GM12891 (cell line): Measurements from ENCODE around the gene KDM5A.
"Not testable (repeated sequence)": the region's sequence is repeated elsewhere in the genome, so short reads cannot be mapped to it uniquely, and the experiment has no call there.

Experiments
- DNase-seq: peaks from one replicate; pipeline ENCODE4 v3.0.0; 2011; ENCODE audit warnings: low spot score; ENCODE audit not compliant: insufficient read length
- FAIRE-seq: peaks from 2 replicates; lab custom pipeline; 2011; peaks lifted over from hg19 to GRCh38; lab: Jason Lieb, UNC
- PAX5 ChIP-seq: IDR thresholded peaks from 2 replicates; pipeline ENCODE4 v1.6.1; 2011; ENCODE audit warnings: low read length, moderate library complexity, mild to moderate bottlenecking; ENCODE audit not compliant: insufficient read depth, severe bottlenecking
- POLR2A ChIP-seq: IDR thresholded peaks from 2 replicates; pipeline ENCODE4 v1.6.1; 2011; ENCODE audit warnings: low read depth, low read length, control low read depth
- POLR2AphosphoS5 ChIP-seq: IDR thresholded peaks from 2 replicates; pipeline ENCODE4 v1.6.1; 2011; ENCODE audit warnings: low read depth, low read length, control low read depth
- POU2F2 ChIP-seq: IDR thresholded peaks from 2 replicates; pipeline ENCODE4 v1.6.1; 2011; ENCODE audit warnings: low read depth, mild to moderate bottlenecking, control low read depth, low read length, moderate library complexity
- SPI1 ChIP-seq: IDR thresholded peaks from 2 replicates; pipeline ENCODE4 v1.6.1; 2011; ENCODE audit warnings: low read depth, low read length, control low read depth
- TAF1 ChIP-seq: IDR thresholded peaks from 2 replicates; pipeline ENCODE4 v1.6.1; 2011; ENCODE audit warnings: low read depth, low read length, control low read depth

Gene KDM5A

DNA sequence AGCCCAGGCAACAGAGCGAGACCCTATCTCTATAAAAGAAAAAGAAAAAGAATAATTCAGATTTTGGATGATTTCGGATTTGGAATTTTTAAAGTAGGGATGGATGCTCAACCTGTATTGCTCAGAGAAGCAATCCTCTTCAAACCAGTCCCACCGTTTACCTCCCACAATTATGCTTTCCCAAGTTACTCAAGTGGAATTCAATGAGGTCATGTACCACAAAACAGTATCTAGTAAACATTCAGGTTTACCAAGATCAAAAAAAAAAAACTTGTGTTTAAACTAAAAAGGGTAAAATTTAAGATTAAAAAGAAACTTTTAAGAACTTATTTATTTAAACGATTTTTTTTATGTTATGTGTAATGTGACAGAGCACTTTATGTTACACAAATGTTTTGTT, 2.5 kb downstream of the KDM5A start:
- DNase-seq, result no peak
- no peak for TF ChIP-seq POLR2AphosphoS5
- no peak for TF ChIP-seq POLR2A
- TF ChIP-seq TAF1, result no peak
- no peak for TF ChIP-seq POU2F2
- TF ChIP-seq PAX5, result no peak
- no peak for TF ChIP-seq SPI1
- FAIRE-seq, result no peak

DNA sequence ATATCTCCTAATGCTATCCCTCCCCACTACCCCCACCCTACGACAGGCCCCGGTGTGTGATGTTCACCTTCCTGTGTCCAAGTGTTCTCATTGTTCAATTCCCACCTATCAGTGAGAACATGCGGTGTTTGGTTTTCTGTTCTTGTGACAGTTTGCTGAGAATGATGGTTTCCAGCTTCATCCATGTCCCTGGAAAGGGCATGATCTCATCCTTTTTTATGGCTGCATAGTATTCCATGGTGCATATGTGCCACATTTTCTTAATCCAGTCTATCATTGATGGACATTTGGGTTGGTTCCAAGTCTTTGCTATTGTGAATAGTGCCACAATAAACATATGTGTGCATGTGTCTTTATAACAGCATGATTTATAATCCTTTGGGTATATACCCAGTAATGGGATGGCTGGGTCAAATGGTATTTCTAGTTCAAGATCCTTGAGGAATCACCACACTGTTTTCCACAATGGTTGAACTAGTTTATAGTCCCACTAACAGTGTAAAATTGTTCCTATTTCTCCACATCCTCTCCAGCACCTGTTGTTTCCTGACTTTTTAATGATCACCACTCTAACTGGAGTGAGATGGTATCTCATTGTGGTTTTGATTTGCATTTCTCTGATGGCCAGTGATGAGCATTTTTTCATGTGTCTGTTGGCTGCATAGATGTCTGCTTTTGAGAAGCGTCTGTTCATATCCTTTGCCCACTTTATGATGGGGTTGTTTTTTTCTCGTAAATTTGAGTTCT, 18.2 kb downstream of the KDM5A start:
- FAIRE-seq, result not testable (repeated sequence)

DNA sequence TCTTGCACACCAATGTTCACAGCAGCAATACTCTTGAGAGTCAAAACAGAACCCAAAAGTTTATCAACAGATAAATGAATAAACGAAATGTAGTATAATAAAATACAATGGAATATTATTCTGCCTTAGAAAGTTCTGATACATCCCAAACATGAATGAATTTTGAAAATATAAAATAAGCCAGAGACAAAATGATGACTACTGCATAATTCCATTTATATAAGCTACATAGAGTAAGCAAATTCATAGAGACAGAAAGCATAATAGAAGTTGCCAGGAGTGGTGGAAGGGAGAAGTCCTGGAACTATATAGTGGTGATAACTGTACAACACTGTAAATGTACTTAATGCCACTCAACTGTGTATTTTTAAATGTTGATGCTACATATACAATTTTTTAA, 21.1 kb downstream of the KDM5A start:
- no peak for TF ChIP-seq POLR2A
- TF ChIP-seq POU2F2, result no peak
- no peak for TF ChIP-seq TAF1
- TF ChIP-seq SPI1, result no peak
- TF ChIP-seq POLR2AphosphoS5, result no peak
- TF ChIP-seq PAX5, result no peak
- DNase-seq (no peak), FAIRE-seq (no peak)

More for the DNA sequence above, 18.2 kb downstream of the KDM5A start:
- not testable (repeated sequence) for DNase-seq

DNA sequence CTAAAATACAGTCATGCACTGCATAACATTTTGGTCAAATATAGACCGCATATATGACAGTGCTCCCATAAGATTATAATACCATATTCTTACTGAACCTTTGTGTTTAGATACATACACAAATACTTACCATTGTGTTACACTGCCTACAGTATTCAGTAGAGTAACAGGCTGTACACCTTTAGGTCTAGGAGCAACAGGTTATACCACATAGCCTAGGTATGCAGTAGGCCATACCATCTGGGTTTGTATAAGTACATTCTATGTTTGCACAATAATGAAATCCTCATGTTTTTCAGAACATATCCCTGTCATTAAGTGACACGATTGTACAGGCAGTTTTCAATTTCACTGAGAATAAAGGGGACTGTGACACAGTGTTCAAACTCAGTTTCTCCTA, 22.3 kb downstream of the KDM5A start:
- DNase-seq (no peak), FAIRE-seq (peak; percentile 45)
- no peak for TF ChIP-seq POLR2AphosphoS5
- TF ChIP-seq POU2F2, result no peak
- TF ChIP-seq SPI1, result no peak
- TF ChIP-seq PAX5, result no peak
- no peak for TF ChIP-seq POLR2A
- no peak for TF ChIP-seq TAF1

DNA sequence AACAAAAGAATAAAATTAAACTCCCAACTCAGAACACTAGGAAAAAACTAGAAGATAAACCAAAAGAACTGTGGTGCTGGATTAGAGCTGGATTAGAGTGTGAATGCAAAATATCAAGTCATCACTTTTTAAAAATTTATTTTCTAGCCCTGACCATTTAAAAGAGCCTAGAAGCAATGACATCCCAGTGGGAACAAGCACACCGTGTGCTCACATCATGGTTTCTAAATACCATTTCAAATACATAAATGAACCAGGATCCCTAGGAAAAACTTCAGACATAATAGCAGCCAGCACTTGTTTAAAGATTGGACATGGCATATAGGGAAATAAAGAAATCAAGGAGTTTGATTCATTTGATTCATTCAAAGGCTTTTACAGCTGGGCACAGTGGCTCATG, 30.0 kb downstream of the KDM5A start:
- no peak for DNase-seq
- TF ChIP-seq POU2F2 (no peak), SPI1 (no peak), TAF1 (no peak), POLR2AphosphoS5 (no peak), PAX5 (no peak), POLR2A (no peak)
- no peak for FAIRE-seq

- no peak for DNase-seq
- FAIRE-seq, result no peak
- TF ChIP-seq POLR2A, result no peak
- TF ChIP-seq PAX5, result no peak
- no peak for TF ChIP-seq SPI1
- TF ChIP-seq POLR2AphosphoS5, result no peak
- TF ChIP-seq POU2F2, result no peak
- no peak for TF ChIP-seq TAF1
These were observed 32.7 kb downstream of the KDM5A start for GRCh38 chr12:356276-356988.

DNA sequence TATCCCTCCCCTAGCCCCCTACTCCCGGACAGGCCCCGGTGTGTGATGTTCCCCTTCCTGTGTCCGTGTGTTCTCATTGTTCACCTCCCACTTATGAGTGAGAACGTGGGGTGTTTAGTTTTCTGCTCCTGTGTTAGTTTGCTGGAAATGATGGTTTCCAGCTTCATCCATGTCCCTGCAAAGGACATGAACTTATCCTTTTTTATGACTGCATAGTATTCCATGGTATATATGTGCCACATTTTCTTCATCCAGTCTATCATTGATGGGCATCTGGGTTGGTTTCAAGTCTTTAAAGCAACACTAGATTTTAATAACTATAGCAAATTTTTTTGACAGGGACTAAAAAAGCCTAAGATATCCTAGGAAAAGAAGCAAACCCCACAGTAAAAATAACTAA, 37.9 kb downstream of the KDM5A start:
- FAIRE-seq, DNase-seq: not testable (repeated sequence)

DNA sequence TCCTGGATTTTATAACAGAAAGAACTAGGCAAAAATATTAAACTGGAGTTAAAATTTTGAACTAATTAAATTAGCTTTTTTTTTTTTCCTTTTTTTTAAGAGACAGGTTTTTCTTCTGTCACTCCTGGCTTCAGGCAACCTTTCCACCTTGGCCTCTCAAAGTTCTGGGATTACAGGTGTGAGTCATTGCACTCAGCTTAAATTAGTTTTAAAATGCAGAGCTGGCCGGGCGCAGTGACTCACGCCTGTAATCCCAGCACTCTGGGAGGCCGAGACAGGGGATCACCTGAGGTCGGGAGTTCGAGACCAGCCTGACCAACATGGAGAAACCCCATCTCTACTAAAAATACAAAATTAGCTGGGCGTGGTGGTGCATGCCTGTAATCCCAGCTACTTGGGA, 39.5 kb downstream of the KDM5A start:
- FAIRE-seq, DNase-seq: not testable (repeated sequence)

GRCh38 chr12:343036-343435, 46.1 kb downstream of the KDM5A start:
- not testable (repeated sequence) for FAIRE-seq

GRCh38 chr12:337039-337438, 52.1 kb downstream of the KDM5A start:
- no peak for TF ChIP-seq TAF1
- TF ChIP-seq POLR2A, result no peak
- TF ChIP-seq POU2F2, result no peak
- TF ChIP-seq POLR2AphosphoS5, result no peak
- TF ChIP-seq PAX5, result no peak
- TF ChIP-seq SPI1, result no peak
- FAIRE-seq, result no peak
- no peak for DNase-seq

More at GRCh38 chr12:343036-343435, 46.1 kb downstream of the KDM5A start:
- not testable (repeated sequence) for DNase-seq
